GM21825 (cell line): ENCODE data around the gene CYP2B6.
"Not testable (repeated sequence)": the region's sequence is repeated elsewhere in the genome, so short reads cannot be mapped to it uniquely, and the experiment has no call there.

Source experiments
- ATAC-seq: cut with Tn5 transposase; IDR thresholded peaks from one replicate; pipeline ENCODE4 v1.9.1; 2021; ENCODE audit warnings: mild to moderate bottlenecking, moderate library complexity; ENCODE audit not compliant: unreplicated experiment

CYP2B6 gene

GRCh38 chr19:40990972-40991381 lies at the start of gene CYP2B6:
CYP2B6 (plus strand) TSS chr19:40991282; CDS start chr19:40991306, 24 bp downstream.
- no peak for ATAC-seq

- no peak for ATAC-seq
Measured at GRCh38 chr19:40941481-40942219, 49.4 kb upstream of the CYP2B6 start.

GRCh38 chr19:40945645-40946044 lies 45.4 kb upstream of the CYP2B6 start:
- ATAC-seq, result no peak

- ATAC-seq, result no peak
Measured at GRCh38 chr19:40947114-40947513, 44.0 kb upstream of the CYP2B6 start.

- no peak for ATAC-seq
Measured at GRCh38 chr19:40947573-40947972, 43.5 kb upstream of the CYP2B6 start.

- ATAC-seq, result no peak
Measured at GRCh38 chr19:40948580-40949299, 42.3 kb upstream of the CYP2B6 start.

GRCh38 chr19:40954573-40954972 lies 36.5 kb upstream of the CYP2B6 start:
- no peak for ATAC-seq

GRCh38 chr19:40959338-40959737 lies 31.7 kb upstream of the CYP2B6 start:
- no peak for ATAC-seq

- ATAC-seq, result no peak
Measured at GRCh38 chr19:40960062-40960685, 30.9 kb upstream of the CYP2B6 start.

GRCh38 chr19:40960780-40961179 lies 30.3 kb upstream of the CYP2B6 start:
- ATAC-seq, result no peak

- ATAC-seq, result no peak
Measured at GRCh38 chr19:40962460-40962961, 28.6 kb upstream of the CYP2B6 start.

GRCh38 chr19:40964361-40964760 lies 26.7 kb upstream of the CYP2B6 start:
- not testable (repeated sequence) for ATAC-seq

- ATAC-seq, result not testable (repeated sequence)
Measured at GRCh38 chr19:40965351-40965750, 25.7 kb upstream of the CYP2B6 start.

GRCh38 chr19:40966591-40966990 lies 24.5 kb upstream of the CYP2B6 start:
- ATAC-seq, result not testable (repeated sequence)

GRCh38 chr19:40968065-40968464 lies 23.0 kb upstream of the CYP2B6 start:
- not testable (repeated sequence) for ATAC-seq

- not testable (repeated sequence) for ATAC-seq
Measured at GRCh38 chr19:40969721-40970120, 21.4 kb upstream of the CYP2B6 start.

GRCh38 chr19:40970396-40971345 lies 20.4 kb upstream of the CYP2B6 start:
- ATAC-seq, result not testable (repeated sequence)

GRCh38 chr19:40974633-40975037 lies 16.4 kb upstream of the CYP2B6 start:
- ATAC-seq, result no peak

GRCh38 chr19:40976134-40976533 lies 14.9 kb upstream of the CYP2B6 start:
- no peak for ATAC-seq

- ATAC-seq, result no peak
Measured at GRCh38 chr19:40976724-40977123, 14.4 kb upstream of the CYP2B6 start.
